AG04450 (cell line): Measurements from ENCODE around the gene KCNMA1. TPM values are rescaled to one million over a fixed set of nuclear protein-coding genes. Genes with fewer than 3 reads are reported as not detected.
A peak's percentile ranks its signal among the peaks of the same experiment; 100 is the strongest.

ENCODE experiments used
- CTCF ChIA-PET: fragments of 300-600, 350-600 bp; formaldehyde crosslinking; extraction: SDS; loops from one replicate; lab custom pipeline; 2022; ENCODE audit warnings: antibody characterized with exemption, inconsistent platforms; lab: Charles Lee
- POLR2A ChIA-PET: fragments of 350-600 bp; formaldehyde crosslinking; extraction: SDS; loops from one replicate; lab custom pipeline; 2021; ENCODE audit warnings: antibody characterized with exemption, inconsistent platforms; lab: Yijun Ruan, JAX
- DNase-seq: peaks from one replicate; pipeline ENCODE4 v3.0.0-alpha.2; 2011; ENCODE audit warnings: low read depth, low spot score
- H3K27ac ChIP-seq: one replicate; pipeline ENCODE4 v1.5.1; 2012; ENCODE audit warnings: low read depth, low read length, control low read depth
- H3K27me3 ChIP-seq: one replicate; pipeline ENCODE4 v1.6.0; 2012; ENCODE audit warnings: low read length; ENCODE audit not compliant: control insufficient read depth, insufficient read depth
- H3K4me3 ChIP-seq: 2 replicates; pipeline ENCODE4 v1.5.1; 2011; ENCODE audit warnings: mild to moderate bottlenecking, low read depth, low read length, control low read depth
- H3K9me3 ChIP-seq: 2 replicates; pipeline ENCODE4 v1.5.1; 2012; ENCODE audit warnings: low read length; ENCODE audit not compliant: control insufficient read depth, insufficient read depth
- polyA plus RNA-seq: library from polyadenylated mRNA; depleted of rRNA; stranded (reverse); fragments of >200 nt; gene quantifications from 2 replicates; pipeline ENCODE4 v1.2.3, GENCODE V29; 2011
- TF ChIP-seq, protein P1 (sequence below): IDR thresholded peaks from 2 replicates; pipeline ENCODE4 v1.5.1; 2011; ENCODE audit warnings: low read depth, low read length, control low read depth, inconsistent platforms

The KCNMA1 gene
- polyA plus RNA-seq, 1 experiment, result 58.8 TPM

DNA sequence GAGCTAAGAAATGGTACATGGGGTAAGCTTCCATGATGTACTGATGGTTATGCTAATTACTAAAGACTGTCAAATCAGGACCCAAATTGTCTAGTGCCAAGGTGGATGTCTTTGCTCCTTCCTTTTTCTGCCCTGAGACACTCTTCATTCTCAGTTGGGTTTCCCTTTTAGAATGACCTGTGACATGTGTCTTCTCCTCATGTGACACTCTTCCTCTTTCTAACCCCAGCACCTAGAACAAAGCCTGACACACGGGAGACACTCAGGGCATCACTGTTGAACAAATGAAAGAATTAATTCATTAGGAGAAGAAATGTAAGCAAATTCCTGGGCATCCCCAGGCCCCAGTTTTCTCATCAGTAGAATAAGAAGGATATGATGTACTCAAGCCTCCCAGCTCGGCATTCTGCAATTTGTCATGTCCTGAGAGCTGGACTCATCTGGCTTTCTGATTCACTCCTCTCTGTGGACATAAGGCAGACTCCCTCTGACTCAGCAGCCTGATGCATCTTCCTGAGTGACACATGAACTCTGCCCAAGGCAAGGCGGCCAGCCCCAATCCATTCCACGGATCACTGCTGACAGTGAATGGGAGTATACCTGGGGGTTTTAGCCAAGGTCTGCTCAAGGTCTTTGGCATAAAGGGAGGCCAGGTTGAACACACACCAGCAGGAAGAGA, 473.8 kb downstream of the KCNMA1 start:
- peak overlapping the region; percentile 68 for H3K27ac ChIP-seq
- TF ChIP-seq, protein P1, sequence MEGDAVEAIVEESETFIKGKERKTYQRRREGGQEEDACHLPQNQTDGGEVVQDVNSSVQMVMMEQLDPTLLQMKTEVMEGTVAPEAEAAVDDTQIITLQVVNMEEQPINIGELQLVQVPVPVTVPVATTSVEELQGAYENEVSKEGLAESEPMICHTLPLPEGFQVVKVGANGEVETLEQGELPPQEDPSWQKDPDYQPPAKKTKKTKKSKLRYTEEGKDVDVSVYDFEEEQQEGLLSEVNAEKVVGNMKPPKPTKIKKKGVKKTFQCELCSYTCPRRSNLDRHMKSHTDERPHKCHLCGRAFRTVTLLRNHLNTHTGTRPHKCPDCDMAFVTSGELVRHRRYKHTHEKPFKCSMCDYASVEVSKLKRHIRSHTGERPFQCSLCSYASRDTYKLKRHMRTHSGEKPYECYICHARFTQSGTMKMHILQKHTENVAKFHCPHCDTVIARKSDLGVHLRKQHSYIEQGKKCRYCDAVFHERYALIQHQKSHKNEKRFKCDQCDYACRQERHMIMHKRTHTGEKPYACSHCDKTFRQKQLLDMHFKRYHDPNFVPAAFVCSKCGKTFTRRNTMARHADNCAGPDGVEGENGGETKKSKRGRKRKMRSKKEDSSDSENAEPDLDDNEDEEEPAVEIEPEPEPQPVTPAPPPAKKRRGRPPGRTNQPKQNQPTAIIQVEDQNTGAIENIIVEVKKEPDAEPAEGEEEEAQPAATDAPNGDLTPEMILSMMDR, result no peak
- POLR2A ChIA-PET, result interaction anchor here (0.7 to 1.1 kb wide), 2 partner anchors 157 to 478 kb away, joined by 3 to 5 read pairs; no protein-coding TSS in a partner anchor
- H3K27me3 ChIP-seq, result no peaks in the 10 kb centered on the region
- no peak overlapping the region for H3K4me3 ChIP-seq
- peak; percentile 86 for DNase-seq
- CTCF ChIA-PET, result interaction anchor here (0.7 to 8.9 kb wide), 12 partner anchors 11 to 593 kb away, joined by 3 to 199 read pairs (median 11); no protein-coding TSS in a partner anchor
- no peaks in the 10 kb centered on the region for H3K9me3 ChIP-seq

DNA sequence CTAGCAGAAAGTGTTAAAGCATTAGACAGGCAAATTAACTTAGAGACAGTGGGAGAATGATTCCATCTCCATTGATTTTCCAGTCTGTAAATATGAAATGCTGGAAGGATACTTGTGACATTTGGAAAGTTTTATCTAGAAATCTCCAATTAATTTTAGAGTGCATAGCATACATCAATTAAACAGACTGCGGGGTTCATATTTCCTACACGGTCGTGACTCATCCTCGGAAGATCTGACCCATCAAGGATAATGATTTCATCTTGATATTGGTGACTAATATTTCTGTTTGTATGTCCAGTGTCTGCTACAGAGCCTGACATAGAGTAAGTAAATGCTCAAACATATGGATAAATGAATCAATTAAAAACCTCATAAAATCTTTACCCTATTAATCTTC, 474.9 kb downstream of the KCNMA1 start:
- TF ChIP-seq, protein P1, result no peak
- POLR2A ChIA-PET, result no interaction called here
- no peak overlapping the region for H3K4me3 ChIP-seq
- no peak overlapping the region for H3K27ac ChIP-seq
- DNase-seq, result no peak
- H3K27me3 ChIP-seq, result no peaks in the 10 kb centered on the region
- H3K9me3 ChIP-seq, result no peaks in the 10 kb centered on the region
- CTCF ChIA-PET, result interaction anchor here (0.8 to 8.9 kb wide), 4 partner anchors 11 to 594 kb away, joined by 3 to 199 read pairs (median 53); no protein-coding TSS in a partner anchor

DNA sequence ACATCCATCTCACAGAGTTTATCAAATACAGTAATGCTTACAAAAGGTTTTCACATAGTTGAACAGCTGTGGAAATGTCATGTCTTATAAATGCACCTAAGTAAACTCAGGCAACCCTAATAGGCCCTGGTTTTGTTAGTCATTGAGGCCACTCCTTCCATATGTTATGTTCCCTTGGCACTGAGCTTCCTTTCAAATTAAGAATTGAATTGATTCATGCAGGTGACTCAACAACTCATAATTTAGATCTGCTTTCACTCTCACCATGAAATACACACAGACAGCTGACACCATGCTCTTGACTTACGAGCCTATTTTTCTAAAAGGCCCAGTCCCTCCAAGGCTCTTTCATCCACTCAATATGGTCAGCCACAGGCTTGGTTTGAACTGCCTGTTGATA, 476.9 kb downstream of the KCNMA1 start:
- POLR2A ChIA-PET, result no interaction called here
- peak overlapping the region; percentile 66 for H3K27ac ChIP-seq
- CTCF ChIA-PET, result interaction anchor here (0.6 kb wide), 1 partner anchor 1764 kb away, joined by 3 read pairs; no protein-coding TSS in a partner anchor
- no peaks in the 10 kb centered on the region for H3K9me3 ChIP-seq
- peak; percentile 76 for DNase-seq
- TF ChIP-seq, protein P1, result no peak
- H3K4me3 ChIP-seq, result no peak overlapping the region
- H3K27me3 ChIP-seq, result no peaks in the 10 kb centered on the region

DNA sequence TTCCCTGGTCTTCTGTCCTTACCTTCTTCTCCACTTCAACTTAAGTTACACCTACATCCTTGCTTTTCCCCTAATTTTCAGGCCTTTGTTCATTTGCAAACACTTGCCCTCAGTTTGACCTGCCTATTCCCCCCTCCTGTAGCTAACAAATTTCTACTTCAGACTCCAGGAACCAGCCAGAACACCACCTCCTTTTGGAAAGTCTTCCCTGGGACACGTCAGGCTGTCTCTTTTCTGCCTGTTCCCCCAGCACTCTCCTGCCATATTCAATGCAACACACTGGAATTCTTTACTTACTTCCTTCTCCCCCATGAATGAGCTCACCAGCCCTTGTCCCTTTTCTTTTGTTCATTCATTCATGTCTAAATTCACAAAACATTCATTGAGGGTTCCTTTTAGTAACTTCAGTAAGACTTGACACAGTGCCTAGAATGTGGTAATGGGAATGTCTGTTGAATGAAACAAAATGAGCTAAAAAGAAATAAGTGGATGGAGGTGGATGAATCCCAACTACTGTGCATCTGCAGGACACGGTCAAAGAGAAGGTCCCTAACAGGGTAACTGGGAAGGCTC, 478.0 kb downstream of the KCNMA1 start:
- POLR2A ChIA-PET, result no interaction called here
- CTCF ChIA-PET, result interaction anchor here (1.3 kb wide), 1 partner anchor 552 kb away, joined by 3 read pairs; no protein-coding TSS in a partner anchor
- Histone ChIP-seq H3K27ac (peak overlapping the region; percentile 58), H3K4me3 (no peak overlapping the region), H3K9me3 (no peaks in the 10 kb centered on the region), H3K27me3 (no peaks in the 10 kb centered on the region)
- DNase-seq, result no peak
- TF ChIP-seq, protein P1, result no peak

DNA sequence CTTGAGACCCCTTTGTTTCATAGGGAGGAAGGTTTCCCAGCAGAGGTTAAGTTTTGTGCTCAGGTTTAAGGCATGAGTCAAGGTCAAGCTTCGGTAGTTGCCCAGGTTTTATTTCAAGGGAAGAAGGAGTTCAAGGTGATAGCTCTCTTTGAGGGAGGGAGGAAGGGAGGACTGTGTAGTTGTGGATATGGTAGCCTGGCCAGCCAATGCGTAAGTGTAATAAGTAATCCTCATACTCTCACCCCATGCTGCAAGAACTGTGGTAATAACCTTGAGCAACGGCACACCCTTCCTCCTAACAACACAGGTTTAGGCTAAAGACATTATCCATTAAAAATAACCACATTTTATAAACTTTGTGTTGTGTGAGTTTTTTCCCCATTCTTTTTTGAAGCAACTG, 478.9 kb downstream of the KCNMA1 start:
- ChIA-PET POLR2A (no interaction called here), CTCF (interaction anchor here (0.8 to 1.3 kb wide), 3 partner anchors 15 to 553 kb away, joined by 3 to 4 read pairs (median 3); no protein-coding TSS in a partner anchor)
- Histone ChIP-seq H3K27ac (no peak overlapping the region), H3K4me3 (no peak overlapping the region), H3K27me3 (no peaks in the 10 kb centered on the region), H3K9me3 (no peaks in the 10 kb centered on the region)
- no peak for DNase-seq
- TF ChIP-seq, protein P1, result no peak
